Endothelial cell of umbilical vein (primary cell): ENCODE measurements around the gene AKT3. TPM values are rescaled to one million over a fixed set of nuclear protein-coding genes. Genes with fewer than 3 reads are reported as not detected.

ENCODE experiments used
- BruUV-seq: library from RNA; stranded (reverse); fragments of 400-500 nt; replicated peaks from 2 replicates; lab custom pipeline; 2021; lab: Mats Ljungman, UMichigan
- CTCF ChIA-PET: fragments of 300-600, 350-600 bp; sonication (Branson Sonifier 250); formaldehyde crosslinking; loops from one replicate; lab custom pipeline; 2021; ENCODE audit warnings: antibody characterized with exemption, inconsistent platforms; lab: Charles Lee
- POLR2A ChIA-PET: fragments of 300-600, 350-600 bp; sonication (Branson Sonifier 250); formaldehyde crosslinking; loops from one replicate; lab custom pipeline; 2021; ENCODE audit warnings: antibody characterized with exemption, inconsistent platforms; lab: Charles Lee
- DNase-seq: peaks from one replicate; pipeline ENCODE4 v3.0.0-alpha.2; 2011; ENCODE audit warnings: low read depth, low spot score
- FAIRE-seq: peaks from 2 replicates; lab custom pipeline; 2011; peaks lifted over from hg19 to GRCh38; lab: Jason Lieb, UNC
- H2AFZ ChIP-seq: 2 replicates; pipeline ENCODE4 v1.6.0; 2012; ENCODE audit warnings: low read depth, low read length, control low read depth, inconsistent platforms
- H3K27ac ChIP-seq: 2 replicates; pipeline ENCODE4 v1.5.1; 2011; ENCODE audit warnings: low read depth, mild to moderate bottlenecking, control low read depth, low read length, moderate library complexity; ENCODE audit not compliant: insufficient read depth
- H3K27me3 ChIP-seq, 2 experiments: 2 replicates each; pipeline versions ENCODE4 v1.6.0 to v1.6.1; 2011; ENCODE audit warnings: low read length in 2 of 2, mixed read lengths in 1 of 2; ENCODE audit not compliant: control insufficient read depth in 2 of 2, insufficient read depth in 2 of 2
- H3K36me3 ChIP-seq, 2 experiments: 2 replicates in 1 of 2; 3 replicates in 1 of 2; pipeline ENCODE4 v1.5.1; 2011; ENCODE audit warnings: low read length in 2 of 2, mild to moderate bottlenecking in 1 of 2, moderate library complexity in 1 of 2; ENCODE audit not compliant: control insufficient read depth in 2 of 2, insufficient read depth in 2 of 2; ENCODE audit errors: extremely low read depth in 1 of 2
- H3K4me1 ChIP-seq: 3 replicates; pipeline ENCODE4 v1.5.1; 2011; ENCODE audit warnings: mild to moderate bottlenecking, low read length; ENCODE audit not compliant: control insufficient read depth, insufficient read depth; ENCODE audit errors: extremely low read depth
- H3K4me2 ChIP-seq: 2 replicates; pipeline ENCODE4 v1.6.1; 2011; ENCODE audit warnings: low read length, control low read depth, mixed read lengths; ENCODE audit not compliant: insufficient read depth
- H3K4me3 ChIP-seq, 3 experiments: fragments of 200-600 bp in 1 of 3; sonication (generic), shearing (Covaris generic) in 1 of 3; replicated peaks in 1 of 3; 2 replicates each; pipeline ENCODE4 v1.5.1; 2011 to 2016; ENCODE audit warnings: control low read depth in 3 of 3, low read length in 3 of 3, mild to moderate bottlenecking in 2 of 3, inconsistent platforms in 1 of 3, low read depth in 1 of 3, moderate library complexity in 1 of 3; ENCODE audit not compliant: insufficient read depth in 1 of 3
- H3K79me2 ChIP-seq: 2 replicates; pipeline ENCODE4 v1.6.0; 2012; ENCODE audit warnings: low read length, inconsistent platforms; ENCODE audit not compliant: control insufficient read depth, insufficient read depth
- H3K9ac ChIP-seq: replicated peaks from 2 replicates; pipeline ENCODE3; 2011; ENCODE audit warnings: low read length, control low read depth; ENCODE audit not compliant: insufficient read depth; ENCODE audit errors: extremely low read depth
- H3K9me1 ChIP-seq: replicated peaks from 3 replicates; pipeline ENCODE4 v1.6.0; 2011; ENCODE audit warnings: mild to moderate bottlenecking, low read length; ENCODE audit not compliant: control insufficient read depth, insufficient read depth; ENCODE audit errors: extremely low read depth
- H3K9me3 ChIP-seq: replicated peaks from 2 replicates; pipeline ENCODE4 v1.5.1; 2012; ENCODE audit warnings: low read length, inconsistent platforms; ENCODE audit not compliant: control insufficient read depth, insufficient read depth
- H4K20me1 ChIP-seq: replicated peaks from 2 replicates; pipeline ENCODE3; 2011; ENCODE audit warnings: mild to moderate bottlenecking, low read length; ENCODE audit not compliant: control insufficient read depth, insufficient read depth; ENCODE audit errors: extremely low read depth
- CTCF ChIP-seq, 2 donors: IDR thresholded peaks; 1 replicate in 1 of 2; 2 replicates in 1 of 2; pipeline ENCODE4 v1.5.1; 2011; ENCODE audit warnings: low read length in 2 of 2, mild to moderate bottlenecking in 2 of 2, moderate library complexity in 2 of 2, control low read depth in 1 of 2, inconsistent platforms in 1 of 2, low read depth in 1 of 2; ENCODE audit not compliant: insufficient read depth in 1 of 2; ENCODE audit errors: extremely low read depth in 1 of 2
- EZH2 ChIP-seq: IDR thresholded peaks from 2 replicates; pipeline ENCODE4 v1.6.1; 2012; ENCODE audit warnings: borderline replicate concordance, low read depth, mild to moderate bottlenecking, moderate library complexity, low read length, inconsistent platforms; ENCODE audit not compliant: severe bottlenecking
- FOS ChIP-seq: IDR thresholded peaks from 2 replicates; pipeline ENCODE4 v1.6.1; 2011; ENCODE audit warnings: mild to moderate bottlenecking, low read length, moderate library complexity, borderline replicate concordance; ENCODE audit not compliant: insufficient read depth
- GATA2 ChIP-seq: IDR thresholded peaks from 2 replicates; pipeline ENCODE4 v1.7.0; 2011; ENCODE audit warnings: low read depth, mild to moderate bottlenecking, moderate library complexity, mixed read lengths, low read length; ENCODE audit not compliant: insufficient read length, insufficient read depth
- JUN ChIP-seq: IDR thresholded peaks from 2 replicates; pipeline ENCODE4 v1.6.1; 2011; ENCODE audit warnings: borderline replicate concordance, low read depth; ENCODE audit not compliant: insufficient read length, insufficient read depth
- MAX ChIP-seq: IDR thresholded peaks from 2 replicates; pipeline ENCODE4 v1.6.1; 2011; ENCODE audit not compliant: insufficient read depth, insufficient read length
- MYC ChIP-seq: IDR thresholded peaks from one replicate; pipeline ENCODE4 v1.6.1; 2011; ENCODE audit warnings: mild to moderate bottlenecking, low read depth, low read length
- POLR2A ChIP-seq: IDR thresholded peaks from 2 replicates; pipeline ENCODE4 v1.6.1; 2012; ENCODE audit warnings: low read depth, mild to moderate bottlenecking, control low read depth, low read length
- POLR2AphosphoS5 ChIP-seq: IDR thresholded peaks from 2 replicates; pipeline ENCODE4 v1.6.1; 2012; ENCODE audit warnings: low read depth, mild to moderate bottlenecking, control low read depth, low read length, moderate library complexity; ENCODE audit not compliant: insufficient read depth
- dilution Hi-C: fragments of 300-500 bp; cut with MboI; formaldehyde crosslinking; loops from one replicate; pipeline ENCODE4 v1.15.0; 2019; ENCODE audit warnings: low sequenced_read_pairs; ENCODE audit not compliant: extremely low pct_ligation_motif_present
- intact Hi-C: fragments of 100-400 bp; cut with micrococcal nuclease; formaldehyde crosslinking; loops from one replicate; pipeline ENCODE4 v1.10.0; 2022
- polyA plus RNA-seq, 4 experiments: library from polyadenylated mRNA; depleted of rRNA in 3 of 4; stranded (reverse) in 3 of 4; unstranded in 1 of 4; fragments of >200 nt; gene quantifications; 2 replicates each; pipeline versions ENCODE4 v1.2.1 to v1.2.3, GENCODE V29; 2011 to 2012; ENCODE audit warnings: missing spikeins in 1 of 4
- total RNA-seq: library from RNA; stranded (reverse); gene quantifications from 2 replicates; pipeline ENCODE4 v1.2.3, GENCODE V29; 2021

AKT3 gene
- total and polyA plus RNA-seq, 2 donors (not counting 3 experiments of a cell fraction or from before 2014, with no cell fraction given), result 20.6 to 97.1 TPM

- Histone ChIP-seq H3K9me1 (no peaks in the 10 kb centered on the region), H3K27ac (no peak overlapping the region), H3K9me3 (no peaks in the 10 kb centered on the region), H3K9ac (no peak overlapping the region), H3K27me3 (no peaks in the 10 kb centered on the region), H3K4me1 (no peaks in the 10 kb centered on the region), H3K36me3 (no peaks in the 10 kb centered on the region), H3K4me2 (no peak overlapping the region), H2AFZ (no peak overlapping the region), H3K4me3 (no peak overlapping the region), H3K79me2 (no peaks in the 10 kb centered on the region), H4K20me1 (no peaks in the 10 kb centered on the region)
- FAIRE-seq (no peak), DNase-seq (no peak)
- ChIA-PET CTCF (no interaction called here), POLR2A (no interaction called here)
- no TSS peak for BruUV-seq
- intact Hi-C loops (no loop called here), dilution Hi-C loops (no loop called here)
- TF ChIP-seq POLR2AphosphoS5 (no peak), GATA2 (no peak), FOS (no peak), JUN (no peak)
These were observed 221.6 kb downstream of the AKT3 start for GRCh38 chr1:243628476-243628907.

- BruUV-seq, result no TSS peak
- CTCF ChIA-PET, result no interaction called here
- DNase-seq, result peak; percentile 35
These were observed 226.2 kb downstream of the AKT3 start for GRCh38 chr1:243623841-243624240.

More at GRCh38 chr1:243623841-243624240, 226.2 kb downstream of the AKT3 start:
- no peak overlapping the region for H3K4me2 ChIP-seq
- H3K79me2 ChIP-seq, result no peaks in the 10 kb centered on the region
- no peaks in the 10 kb centered on the region for H4K20me1 ChIP-seq
- no peak overlapping the region for H3K27ac ChIP-seq
- H3K9ac ChIP-seq, result no peak overlapping the region
- H3K4me3 ChIP-seq, result no peak overlapping the region
- no peaks in the 10 kb centered on the region for H3K9me1 ChIP-seq
- intact Hi-C loops (no loop called here), dilution Hi-C loops (no loop called here)
- H2AFZ ChIP-seq, result no peak overlapping the region
- H3K4me1 ChIP-seq, result no peaks in the 10 kb centered on the region
- POLR2A ChIA-PET, result no interaction called here
- FAIRE-seq, result peak; percentile 62
- no peaks in the 10 kb centered on the region for H3K9me3 ChIP-seq
- no peaks in the 10 kb centered on the region for H3K27me3 ChIP-seq
- TF ChIP-seq POLR2A (no peak), CTCF (IDR thresholded peaks at IDR 0.05; ENCODE audit: extremely low read depth in 1 of 2, insufficient read depth in 1 of 2, low read depth in 1 of 2, low read length in 2 of 2) (no peak), POLR2AphosphoS5 (no peak), JUN (peak; percentile 50), MAX (no peak), MYC (no peak), EZH2 (no peak), FOS (peak; percentile 76), GATA2 (peak; percentile 73)
- H3K36me3 ChIP-seq, result peaks cover 0 to 2% of the 10 kb centered on the region in 2 experiments
